Measurements from ENCODE around the gene NBPF1. TPM values are rescaled to one million over a fixed set of nuclear protein-coding genes. Genes with fewer than 3 reads are reported as not detected.
"Not testable (repeated sequence)": the region's sequence is repeated elsewhere in the genome, so short reads cannot be mapped to it uniquely, and the experiment has no call there.

Gene NBPF1
- total RNA-seq, 1 experiment from 2014 or later: 46.0 TPM

DNA sequence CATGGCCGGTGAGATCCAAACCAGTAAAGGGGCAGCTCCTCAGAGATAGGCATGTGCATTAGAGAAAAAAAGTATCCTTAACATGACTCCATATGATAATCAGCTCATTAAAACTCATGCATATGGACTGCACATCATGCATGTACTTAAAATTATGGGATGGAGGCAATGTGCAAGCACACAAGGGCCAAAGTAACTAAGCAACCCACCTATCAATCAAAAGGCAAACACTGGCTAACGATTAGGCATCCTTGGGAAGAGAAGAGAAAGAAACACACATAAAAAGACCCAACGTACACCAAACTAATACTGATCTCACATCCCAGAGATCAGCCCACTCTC, 94.5 kb downstream of the NBPF1 start:
- H3K4me2 ChIP-seq (ENCODE audit: low read length); H2AFZ ChIP-seq (ENCODE audit: low read depth, low read length, poor library complexity, severe bottlenecking); H3K79me2 ChIP-seq (ENCODE audit: insufficient read depth, low read length); POLR2A ChIA-PET; CTCF ChIA-PET; H3K27me3 ChIP-seq (ENCODE audit: insufficient read depth, low read length); H3K4me3 ChIP-seq (replicated peaks in 1 of 2; ENCODE audit: low read depth in 1 of 2, low read length in 2 of 2); H3K36me3 ChIP-seq (ENCODE audit: control insufficient read depth in 1 of 2, insufficient read depth in 2 of 2, low read length in 2 of 2); DNase-seq (ENCODE audit: low read depth, low spot score); H3K9ac ChIP-seq (ENCODE audit: low read length); intact Hi-C loops (cut with micrococcal nuclease); H3K27ac ChIP-seq (ENCODE audit: low read depth, low read length); BruUV-seq (replicated peaks); H4K20me1 ChIP-seq (ENCODE audit: insufficient read depth); H3K4me1 ChIP-seq (ENCODE audit: control insufficient read depth in 1 of 2, insufficient read depth in 2 of 2, low read length in 2 of 2); H3K9me2 ChIP-seq (ENCODE audit: insufficient read depth); H3K9me3 ChIP-seq (ENCODE audit: control insufficient read depth in 1 of 2, insufficient read depth in 1 of 2, low read depth in 1 of 2, low read length in 2 of 2); RAD21 ChIA-PET (ENCODE audit: low non-redundant PET in 1 of 2, low total read pairs in 2 of 2, uncharacterized antibody in 2 of 2, unreplicated experiment in 2 of 2); ATAC-seq: not testable (repeated sequence)

DNA sequence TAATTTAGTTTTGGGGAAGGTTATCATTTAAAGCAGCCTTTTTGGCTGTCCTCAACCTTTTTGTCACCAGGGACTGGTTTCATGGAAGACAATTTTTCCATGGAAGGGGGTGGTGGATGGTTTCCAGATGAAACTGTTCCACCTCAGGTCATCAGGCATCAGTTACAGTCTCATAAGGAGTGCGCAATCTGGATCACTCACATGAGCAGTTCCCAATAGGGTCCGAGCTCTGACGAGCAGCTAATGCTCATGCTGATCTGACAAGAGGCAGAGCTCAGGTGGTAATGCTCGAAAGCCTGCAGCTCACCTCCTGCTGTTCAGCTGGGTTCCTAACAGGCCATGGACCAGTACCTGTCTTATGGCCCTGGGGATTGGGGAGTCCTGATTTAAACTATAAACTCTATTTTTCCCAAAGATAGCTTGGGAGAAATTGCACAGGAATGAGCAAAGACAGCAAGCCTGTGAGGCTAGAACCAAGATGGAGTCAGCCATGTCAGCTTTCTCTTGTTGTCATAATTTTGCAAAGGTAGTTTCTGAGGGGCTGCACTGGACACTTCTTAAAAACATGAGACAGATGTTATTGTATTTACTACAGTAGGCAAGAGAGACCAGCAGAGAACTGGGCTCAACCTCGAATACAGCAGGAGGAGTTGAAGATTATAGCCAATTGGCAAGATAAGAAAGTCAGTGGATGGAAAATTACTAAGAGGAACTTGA, 96.5 kb downstream of the NBPF1 start:
- DNase-seq (ENCODE audit: low read depth, low spot score); intact Hi-C loops (cut with micrococcal nuclease); H3K9me3 ChIP-seq (ENCODE audit: control insufficient read depth in 1 of 2, insufficient read depth in 1 of 2, low read depth in 1 of 2, low read length in 2 of 2); H3K27ac ChIP-seq (ENCODE audit: low read depth, low read length); H3K9me2 ChIP-seq (ENCODE audit: insufficient read depth); H3K79me2 ChIP-seq (ENCODE audit: insufficient read depth, low read length); H3K36me3 ChIP-seq (ENCODE audit: control insufficient read depth in 1 of 2, insufficient read depth in 2 of 2, low read length in 2 of 2); H3K9ac ChIP-seq (ENCODE audit: low read length); POLR2A ChIA-PET; H4K20me1 ChIP-seq (ENCODE audit: insufficient read depth); H3K27me3 ChIP-seq (ENCODE audit: insufficient read depth, low read length); H3K4me3 ChIP-seq (replicated peaks in 1 of 2; ENCODE audit: low read depth in 1 of 2, low read length in 2 of 2); H3K4me2 ChIP-seq (ENCODE audit: low read length); BruUV-seq (replicated peaks); ATAC-seq; RAD21 ChIA-PET (ENCODE audit: low non-redundant PET in 1 of 2, low total read pairs in 2 of 2, uncharacterized antibody in 2 of 2, unreplicated experiment in 2 of 2); H2AFZ ChIP-seq (ENCODE audit: low read depth, low read length, poor library complexity, severe bottlenecking): not testable (repeated sequence)
- peaks cover 7 to 11% of the 10 kb centered on the region in 2 experiments; a peak in 3 of 4 replicates for H3K4me1 ChIP-seq (ENCODE audit: control insufficient read depth in 1 of 2, insufficient read depth in 2 of 2, low read length in 2 of 2)
- CTCF ChIA-PET: interaction anchor here (1.3 kb wide), 1 partner anchor 104 kb away, joined by 4 read pairs; no protein-coding TSS in a partner anchor
